GM23338 (cell line): Measurements from ENCODE around the gene CD99L2. TPM values are rescaled to one million over a fixed set of nuclear protein-coding genes. Genes with fewer than 3 reads are reported as not detected.
A peak's percentile ranks its signal among the peaks of the same experiment; 100 is the strongest.

ENCODE experiments used
- ATAC-seq: fragments of 200-7000 bp; cut with Tn5 transposase; 3 replicates; pipeline ENCODE4 v1.9.1; 2020
- DNase-seq: peaks from one replicate; pipeline ENCODE4 v3.0.0-alpha.2; 2015; ENCODE audit warnings: low spot score
- H2AFZ ChIP-seq: fragments of 200-600 bp; sonication (generic); 2 replicates; pipeline ENCODE4 v1.8.0; 2016; ENCODE audit warnings: antibody characterized with exemption, mild to moderate bottlenecking, moderate library complexity
- H3F3A ChIP-seq: fragments of 200-600 bp; sonication (generic); replicated peaks from 2 replicates; pipeline ENCODE4 v1.8.0; 2017; ENCODE audit warnings: antibody characterized with exemption, mixed run types, low read depth
- H3K27ac ChIP-seq: fragments of 200-600 bp; sonication (generic); 2 replicates; pipeline ENCODE4 v1.6.1; 2016; ENCODE audit warnings: low read depth
- H3K27me3 ChIP-seq: fragments of 200-600 bp; sonication (generic); 2 replicates; pipeline ENCODE4 v1.8.0; 2016; ENCODE audit warnings: mild to moderate bottlenecking, mixed run types, moderate library complexity; ENCODE audit not compliant: insufficient read depth
- H3K36me3 ChIP-seq: fragments of 200-600 bp; sonication (generic); 2 replicates; pipeline ENCODE4 v1.8.0; 2016; ENCODE audit warnings: mild to moderate bottlenecking; ENCODE audit not compliant: insufficient read depth
- H3K4me1 ChIP-seq: fragments of 200-600 bp; sonication (generic); 2 replicates; pipeline ENCODE4 v1.8.0; 2016; ENCODE audit warnings: mild to moderate bottlenecking, moderate library complexity; ENCODE audit not compliant: insufficient read depth
- H3K4me2 ChIP-seq: fragments of 200-600 bp; sonication (generic); 2 replicates; pipeline ENCODE4 v1.7.1; 2017; ENCODE audit warnings: mixed run types
- H3K4me3 ChIP-seq: fragments of 200-600 bp; sonication (generic); 2 replicates; pipeline ENCODE4 v1.6.1; 2016; ENCODE audit warnings: mixed run types
- H3K79me2 ChIP-seq: fragments of 200-600 bp; sonication (generic); replicated peaks from 2 replicates; pipeline ENCODE4 v1.8.0; 2017; ENCODE audit warnings: mild to moderate bottlenecking; ENCODE audit not compliant: insufficient read depth
- H3K9me2 ChIP-seq: fragments of 200-600 bp; sonication (generic); 2 replicates; pipeline ENCODE4 v1.8.0; 2017; ENCODE audit not compliant: insufficient read depth
- H4K20me1 ChIP-seq: fragments of 200-600 bp; sonication (generic); replicated peaks from 2 replicates; pipeline ENCODE4 v1.8.0; 2017; ENCODE audit warnings: mild to moderate bottlenecking; ENCODE audit not compliant: insufficient read depth
- H3K27ac Mint-ChIP-seq: 2 replicates; pipeline ENCODE4 v1.8.0; 2020; ENCODE audit warnings: inconsistent platforms, mild to moderate bottlenecking, moderate library complexity, mixed read lengths
- H3K27me3 Mint-ChIP-seq: 3 replicates; pipeline ENCODE4 v1.8.0; 2022; ENCODE audit warnings: low read depth, mild to moderate bottlenecking, moderate library complexity, mixed read lengths, inconsistent platforms; ENCODE audit not compliant: insufficient read depth, poor library complexity
- H3K36me3 Mint-ChIP-seq: 3 replicates; pipeline ENCODE4 v1.8.0; 2021; ENCODE audit warnings: low read depth, mild to moderate bottlenecking, inconsistent platforms, moderate library complexity, mixed read lengths
- H3K4me1 Mint-ChIP-seq: 3 replicates; pipeline ENCODE4 v1.8.0; 2020; ENCODE audit warnings: mild to moderate bottlenecking, inconsistent platforms, mixed read lengths
- H3K4me3 Mint-ChIP-seq: 3 replicates; pipeline ENCODE4 v1.8.0; 2021; ENCODE audit warnings: moderate library complexity, mild to moderate bottlenecking, inconsistent platforms, mixed read lengths
- H3K9me3 Mint-ChIP-seq: 3 replicates; pipeline ENCODE4 v1.8.0; 2020; ENCODE audit warnings: moderate library complexity, mild to moderate bottlenecking, inconsistent platforms, mixed read lengths
- EZH2phosphoT487 ChIP-seq: fragments of 200-600 bp; sonication (generic); IDR thresholded peaks from one replicate; pipeline ENCODE4 v1.8.1; 2018; ENCODE audit warnings: antibody characterized with exemption; ENCODE audit not compliant: unreplicated experiment
- POLR2AphosphoS5 ChIP-seq: IDR thresholded peaks from 2 replicates; pipeline ENCODE4 v1.6.1; 2016; ENCODE audit warnings: antibody characterized with exemption, low read depth
- STAT1 ChIP-seq: IDR thresholded peaks from one replicate; pipeline ENCODE4 v1.6.1; 2016; ENCODE audit warnings: antibody characterized with exemption; ENCODE audit not compliant: unreplicated experiment
- polyA plus RNA-seq: library from polyadenylated mRNA; unstranded; fragments of >200 nt; fragmentation: Nextera tagmentation; extraction: Ambion mirVana; gene quantifications from 2 replicates; pipeline ENCODE4 v1.2.1, GENCODE V29; 2016
- total RNA-seq: library from RNA; depleted of rRNA; stranded (reverse); fragments of >200 nt; shearing (Covaris generic); gene quantifications from 2 replicates; pipeline ENCODE4 v1.2.3, GENCODE V29; 2014
- TF ChIP-seq, protein P1 (sequence below): fragments of 250-450 bp; sonication (Bioruptor Pico); IDR thresholded peaks from 2 replicates; pipeline ENCODE4 v1.5.0; 2020; ENCODE audit warnings: mild to moderate bottlenecking, moderate library complexity
- TF ChIP-seq, protein P2 (sequence below): IDR thresholded peaks from 2 replicates; pipeline ENCODE4 v1.6.1; 2016; ENCODE audit warnings: antibody characterized with exemption

The CD99L2 gene
- total and polyA plus RNA-seq, 2 experiments from 2014 or later = 2.6 to 6.4 TPM

DNA sequence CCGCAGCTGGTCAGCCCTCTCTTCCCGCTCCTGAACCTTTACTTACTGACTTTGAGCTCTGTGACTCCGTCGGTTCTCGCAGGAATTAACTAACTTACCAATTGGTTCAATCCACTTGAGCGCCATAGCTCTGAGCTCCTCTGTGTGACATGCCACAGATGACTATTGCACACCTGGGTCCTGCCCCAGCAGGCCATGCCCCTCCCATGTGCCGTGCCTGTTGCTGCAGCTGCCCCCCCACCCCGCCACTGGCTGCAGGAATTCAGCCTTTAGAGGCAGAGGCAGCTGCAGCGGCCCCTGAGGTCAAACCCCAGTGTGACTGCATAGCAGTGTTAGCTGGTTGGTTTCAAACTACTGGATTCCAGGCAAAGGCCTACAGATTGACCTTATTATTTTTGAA, 134.7 kb downstream of the CD99L2 start:
- ATAC-seq (no peak; the same call in 2 of the 3 replicates), DNase-seq (peak; percentile 31)
- H3K27ac Mint-ChIP-seq = no peak overlapping the region
- no peaks in the 10 kb centered on the region for H3K79me2 ChIP-seq
- H2AFZ ChIP-seq = no peak overlapping the region
- H3K36me3 ChIP-seq = no peaks in the 10 kb centered on the region
- peaks cover 17% of the 10 kb centered on the region for H3K4me1 Mint-ChIP-seq
- H3K4me3 ChIP-seq = no peak overlapping the region
- no peak overlapping the region for H3K4me3 Mint-ChIP-seq
- H4K20me1 ChIP-seq = no peaks in the 10 kb centered on the region
- H3F3A ChIP-seq = no peaks in the 10 kb centered on the region
- no peaks in the 10 kb centered on the region; the same call in 2 of the 3 replicates for H3K36me3 Mint-ChIP-seq
- H3K9me3 Mint-ChIP-seq = no peaks in the 10 kb centered on the region
- no peak overlapping the region for H3K27ac ChIP-seq
- TF ChIP-seq STAT1 (no peak), POLR2AphosphoS5 (no peak), EZH2phosphoT487 (no peak)
- TF ChIP-seq, protein P1, sequence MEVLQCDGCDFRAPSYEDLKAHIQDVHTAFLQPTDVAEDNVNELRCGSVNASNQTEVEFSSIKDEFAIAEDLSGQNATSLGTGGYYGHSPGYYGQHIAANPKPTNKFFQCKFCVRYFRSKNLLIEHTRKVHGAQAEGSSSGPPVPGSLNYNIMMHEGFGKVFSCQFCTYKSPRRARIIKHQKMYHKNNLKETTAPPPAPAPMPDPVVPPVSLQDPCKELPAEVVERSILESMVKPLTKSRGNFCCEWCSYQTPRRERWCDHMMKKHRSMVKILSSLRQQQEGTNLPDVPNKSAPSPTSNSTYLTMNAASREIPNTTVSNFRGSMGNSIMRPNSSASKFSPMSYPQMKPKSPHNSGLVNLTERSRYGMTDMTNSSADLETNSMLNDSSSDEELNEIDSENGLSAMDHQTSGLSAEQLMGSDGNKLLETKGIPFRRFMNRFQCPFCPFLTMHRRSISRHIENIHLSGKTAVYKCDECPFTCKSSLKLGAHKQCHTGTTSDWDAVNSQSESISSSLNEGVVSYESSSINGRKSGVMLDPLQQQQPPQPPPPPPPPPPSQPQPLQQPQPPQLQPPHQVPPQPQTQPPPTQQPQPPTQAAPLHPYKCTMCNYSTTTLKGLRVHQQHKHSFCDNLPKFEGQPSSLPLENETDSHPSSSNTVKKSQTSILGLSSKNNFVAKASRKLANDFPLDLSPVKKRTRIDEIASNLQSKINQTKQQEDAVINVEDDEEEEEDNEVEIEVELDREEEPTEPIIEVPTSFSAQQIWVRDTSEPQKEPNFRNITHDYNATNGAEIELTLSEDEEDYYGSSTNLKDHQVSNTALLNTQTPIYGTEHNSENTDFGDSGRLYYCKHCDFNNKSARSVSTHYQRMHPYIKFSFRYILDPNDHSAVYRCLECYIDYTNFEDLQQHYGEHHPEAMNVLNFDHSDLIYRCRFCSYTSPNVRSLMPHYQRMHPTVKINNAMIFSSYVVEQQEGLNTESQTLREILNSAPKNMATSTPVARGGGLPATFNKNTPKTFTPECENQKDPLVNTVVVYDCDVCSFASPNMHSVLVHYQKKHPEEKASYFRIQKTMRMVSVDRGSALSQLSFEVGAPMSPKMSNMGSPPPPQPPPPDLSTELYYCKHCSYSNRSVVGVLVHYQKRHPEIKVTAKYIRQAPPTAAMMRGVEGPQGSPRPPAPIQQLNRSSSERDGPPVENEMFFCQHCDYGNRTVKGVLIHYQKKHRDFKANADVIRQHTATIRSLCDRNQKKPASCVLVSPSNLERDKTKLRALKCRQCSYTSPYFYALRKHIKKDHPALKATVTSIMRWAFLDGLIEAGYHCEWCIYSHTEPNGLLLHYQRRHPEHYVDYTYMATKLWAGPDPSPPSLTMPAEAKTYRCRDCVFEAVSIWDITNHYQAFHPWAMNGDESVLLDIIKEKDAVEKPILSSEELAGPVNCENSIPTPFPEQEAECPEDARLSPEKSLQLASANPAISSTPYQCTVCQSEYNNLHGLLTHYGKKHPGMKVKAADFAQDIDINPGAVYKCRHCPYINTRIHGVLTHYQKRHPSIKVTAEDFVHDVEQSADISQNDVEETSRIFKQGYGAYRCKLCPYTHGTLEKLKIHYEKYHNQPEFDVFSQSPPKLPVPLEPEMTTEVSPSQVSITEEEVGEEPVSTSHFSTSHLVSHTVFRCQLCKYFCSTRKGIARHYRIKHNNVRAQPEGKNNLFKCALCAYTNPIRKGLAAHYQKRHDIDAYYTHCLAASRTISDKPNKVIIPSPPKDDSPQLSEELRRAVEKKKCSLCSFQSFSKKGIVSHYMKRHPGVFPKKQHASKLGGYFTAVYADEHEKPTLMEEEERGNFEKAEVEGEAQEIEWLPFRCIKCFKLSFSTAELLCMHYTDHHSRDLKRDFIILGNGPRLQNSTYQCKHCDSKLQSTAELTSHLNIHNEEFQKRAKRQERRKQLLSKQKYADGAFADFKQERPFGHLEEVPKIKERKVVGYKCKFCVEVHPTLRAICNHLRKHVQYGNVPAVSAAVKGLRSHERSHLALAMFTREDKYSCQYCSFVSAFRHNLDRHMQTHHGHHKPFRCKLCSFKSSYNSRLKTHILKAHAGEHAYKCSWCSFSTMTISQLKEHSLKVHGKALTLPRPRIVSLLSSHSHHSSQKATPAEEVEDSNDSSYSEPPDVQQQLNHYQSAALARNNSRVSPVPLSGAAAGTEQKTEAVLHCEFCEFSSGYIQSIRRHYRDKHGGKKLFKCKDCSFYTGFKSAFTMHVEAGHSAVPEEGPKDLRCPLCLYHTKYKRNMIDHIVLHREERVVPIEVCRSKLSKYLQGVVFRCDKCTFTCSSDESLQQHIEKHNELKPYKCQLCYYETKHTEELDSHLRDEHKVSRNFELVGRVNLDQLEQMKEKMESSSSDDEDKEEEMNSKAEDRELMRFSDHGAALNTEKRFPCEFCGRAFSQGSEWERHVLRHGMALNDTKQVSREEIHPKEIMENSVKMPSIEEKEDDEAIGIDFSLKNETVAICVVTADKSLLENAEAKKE = no peak
- H3K4me2 ChIP-seq = no peak overlapping the region
- peaks cover 2% of the 10 kb centered on the region; the same call in 1 of the 2 replicates for H3K4me1 ChIP-seq
- H3K9me2 ChIP-seq = no peaks in the 10 kb centered on the region
- no peaks in the 10 kb centered on the region for H3K27me3 ChIP-seq
- H3K27me3 Mint-ChIP-seq = peaks cover 3% of the 10 kb centered on the region

GRCh38 chrX:150763303-150763797, 135.1 kb downstream of the CD99L2 start:
- Histone ChIP-seq H2AFZ (no peak overlapping the region), H3F3A (no peaks in the 10 kb centered on the region), H3K4me1 (peaks cover 2% of the 10 kb centered on the region; the same call in 1 of the 2 replicates), H3K79me2 (no peaks in the 10 kb centered on the region), H3K9me2 (no peaks in the 10 kb centered on the region), H3K36me3 (no peaks in the 10 kb centered on the region), H3K27ac (no peak overlapping the region), H3K4me2 (no peak overlapping the region), H3K4me3 (no peak overlapping the region), H3K27me3 (no peaks in the 10 kb centered on the region), H4K20me1 (no peaks in the 10 kb centered on the region)
- Mint-ChIP-seq H3K27ac (no peak overlapping the region), H3K9me3 (no peaks in the 10 kb centered on the region), H3K27me3 (peaks cover 3% of the 10 kb centered on the region), H3K4me1 (peaks cover 17% of the 10 kb centered on the region), H3K36me3 (no peaks in the 10 kb centered on the region; the same call in 2 of the 3 replicates), H3K4me3 (no peak overlapping the region)
- DNase-seq = no peak
- TF ChIP-seq, protein P2, sequence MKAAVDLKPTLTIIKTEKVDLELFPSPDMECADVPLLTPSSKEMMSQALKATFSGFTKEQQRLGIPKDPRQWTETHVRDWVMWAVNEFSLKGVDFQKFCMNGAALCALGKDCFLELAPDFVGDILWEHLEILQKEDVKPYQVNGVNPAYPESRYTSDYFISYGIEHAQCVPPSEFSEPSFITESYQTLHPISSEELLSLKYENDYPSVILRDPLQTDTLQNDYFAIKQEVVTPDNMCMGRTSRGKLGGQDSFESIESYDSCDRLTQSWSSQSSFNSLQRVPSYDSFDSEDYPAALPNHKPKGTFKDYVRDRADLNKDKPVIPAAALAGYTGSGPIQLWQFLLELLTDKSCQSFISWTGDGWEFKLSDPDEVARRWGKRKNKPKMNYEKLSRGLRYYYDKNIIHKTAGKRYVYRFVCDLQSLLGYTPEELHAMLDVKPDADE = no peak
- ATAC-seq = no peak
